Epidermal melanocyte (primary cell): ENCODE results near the gene DLGAP4.
"Not testable (repeated sequence)": the region's sequence is repeated elsewhere in the genome, so short reads cannot be mapped to it uniquely, and the experiment has no call there.

ENCODE experiments used
- DNase-seq: peaks from one replicate; pipeline ENCODE4 v3.0.0; 2011; ENCODE audit warnings: low spot score; ENCODE audit not compliant: insufficient read length

The DLGAP4 gene

DNA sequence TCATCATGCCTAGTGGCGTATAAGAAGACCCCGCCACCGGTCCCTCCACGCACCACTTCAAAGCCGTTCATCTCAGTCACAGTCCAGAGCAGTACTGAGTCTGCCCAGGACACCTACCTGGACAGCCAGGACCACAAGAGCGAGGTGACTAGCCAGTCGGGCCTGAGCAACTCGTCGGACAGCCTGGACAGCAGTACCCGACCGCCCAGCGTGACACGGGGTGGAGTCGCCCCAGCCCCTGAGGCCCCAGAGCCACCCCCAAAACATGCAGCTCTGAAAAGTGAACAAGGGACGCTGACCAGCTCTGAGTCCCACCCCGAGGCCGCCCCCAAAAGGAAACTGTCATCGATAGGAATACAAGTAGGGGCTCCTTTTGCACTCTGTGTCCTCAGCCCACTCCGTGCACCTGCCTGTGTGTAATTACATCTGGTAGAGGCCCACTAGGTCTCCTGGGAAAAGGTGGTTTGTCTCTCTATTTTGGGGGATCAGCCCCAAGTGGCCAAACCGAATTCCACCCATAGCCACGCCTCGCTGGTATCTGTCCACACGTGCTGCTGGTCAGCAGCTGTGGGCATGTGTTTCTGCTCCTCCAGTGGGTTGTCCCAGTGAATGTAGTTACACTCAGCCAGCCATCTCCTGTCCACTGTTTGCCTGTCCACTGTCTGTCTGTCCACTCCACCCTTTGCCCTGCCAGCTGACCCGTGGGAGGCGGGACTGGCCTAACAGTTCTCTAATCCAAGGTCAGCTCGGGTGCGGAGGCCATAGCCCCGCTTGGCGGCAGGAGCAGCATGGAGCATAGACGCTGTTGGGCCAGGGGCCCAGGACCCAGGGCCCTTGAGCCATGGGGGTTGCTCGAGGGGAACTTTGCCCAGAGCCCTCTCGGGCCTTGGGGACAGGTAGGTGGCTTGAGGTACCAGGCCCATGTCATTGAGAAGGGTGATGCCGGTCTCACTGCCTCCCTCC, 190.8 kb downstream of the DLGAP4 start:
- DNase-seq = no peak

DNA sequence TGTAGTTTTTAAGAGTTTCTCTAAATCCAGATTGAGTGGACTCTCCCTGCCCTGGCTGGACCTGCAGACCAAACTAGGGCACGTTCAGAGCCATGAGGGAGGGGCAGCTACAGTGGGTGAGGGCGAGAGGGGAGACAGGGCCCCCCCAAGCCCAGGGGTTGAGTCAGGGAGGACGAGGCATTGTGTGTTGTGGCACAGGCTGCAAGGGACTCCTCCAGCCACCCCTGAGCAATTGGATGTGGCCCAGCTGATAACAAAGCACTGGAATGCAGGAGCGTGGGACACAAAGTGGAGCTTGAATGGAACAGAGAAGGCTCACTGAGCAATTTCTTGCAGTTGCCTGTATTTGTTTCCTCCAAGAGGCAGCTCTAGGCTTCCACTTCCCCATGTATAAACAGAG, 191.7 kb downstream of the DLGAP4 start:
- no peak for DNase-seq

- no peak for DNase-seq
Observed at GRCh38 chr20:36498386-36499179, 192.4 kb downstream of the DLGAP4 start.

DNA sequence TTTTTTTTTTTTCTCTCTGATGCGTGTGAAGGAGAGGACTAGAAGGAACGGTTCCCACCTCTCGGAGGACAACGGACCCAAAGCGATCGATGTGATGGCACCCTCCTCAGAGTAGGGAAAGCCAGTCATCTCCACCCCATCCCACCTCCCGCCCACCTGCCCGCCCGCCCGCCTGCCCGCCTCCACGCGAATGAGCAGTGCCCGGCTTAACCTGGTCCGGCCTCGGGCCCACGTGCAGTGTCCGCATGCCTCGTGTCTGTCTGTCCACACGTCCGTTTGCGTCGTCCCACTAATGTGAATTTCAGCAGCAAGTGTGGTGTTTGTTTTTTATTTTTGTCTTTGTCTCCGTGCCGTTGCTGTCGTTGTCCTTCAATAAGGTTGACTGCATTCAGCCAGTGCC, 193.1 kb downstream of the DLGAP4 start:
- no peak for DNase-seq

GRCh38 chr20:36499723-36500501, 193.8 kb downstream of the DLGAP4 start:
- no peak for DNase-seq

DNA sequence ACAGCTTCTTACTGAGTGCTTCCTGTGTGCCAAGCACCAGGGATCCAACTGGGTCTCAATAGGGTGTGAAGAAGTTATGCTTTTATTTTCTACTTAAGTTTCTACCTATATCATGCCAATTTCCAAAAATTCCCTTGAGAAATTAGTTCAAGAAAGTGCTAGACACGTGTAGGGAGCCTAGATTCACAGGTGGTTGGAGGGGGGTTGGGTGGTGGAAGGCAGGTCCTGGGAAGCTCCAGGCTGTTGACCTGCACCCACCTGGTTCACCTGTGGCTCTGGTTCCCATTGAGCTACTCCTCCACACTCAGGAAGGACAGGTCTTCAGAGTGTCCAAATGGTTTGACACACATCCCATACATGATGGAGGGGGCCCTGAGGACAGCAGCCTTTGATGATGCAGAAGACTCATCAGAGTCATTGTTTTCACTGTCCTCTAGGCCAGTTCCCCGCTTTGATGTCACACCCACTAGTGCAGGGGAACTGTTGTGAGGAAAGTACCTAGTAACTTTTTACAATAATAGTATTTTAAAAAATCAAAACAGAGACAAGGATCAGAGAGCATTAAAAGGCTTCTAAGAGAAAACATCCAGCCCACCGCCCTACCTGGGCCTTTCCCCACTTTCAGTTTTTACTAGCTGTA, 195.3 kb downstream of the DLGAP4 start:
- no peak for DNase-seq

GRCh38 chr20:36504295-36504694, 198.2 kb downstream of the DLGAP4 start:
- DNase-seq = no peak

- DNase-seq = no peak
Observed at GRCh38 chr20:36506253-36506652, 200.1 kb downstream of the DLGAP4 start.

- DNase-seq = no peak
Observed at GRCh38 chr20:36507746-36508145, 201.6 kb downstream of the DLGAP4 start.

GRCh38 chr20:36519012-36519719, 213.0 kb downstream of the DLGAP4 start:
- no peak for DNase-seq

- DNase-seq = no peak
Observed at GRCh38 chr20:36519944-36520343, 213.8 kb downstream of the DLGAP4 start.

DNA sequence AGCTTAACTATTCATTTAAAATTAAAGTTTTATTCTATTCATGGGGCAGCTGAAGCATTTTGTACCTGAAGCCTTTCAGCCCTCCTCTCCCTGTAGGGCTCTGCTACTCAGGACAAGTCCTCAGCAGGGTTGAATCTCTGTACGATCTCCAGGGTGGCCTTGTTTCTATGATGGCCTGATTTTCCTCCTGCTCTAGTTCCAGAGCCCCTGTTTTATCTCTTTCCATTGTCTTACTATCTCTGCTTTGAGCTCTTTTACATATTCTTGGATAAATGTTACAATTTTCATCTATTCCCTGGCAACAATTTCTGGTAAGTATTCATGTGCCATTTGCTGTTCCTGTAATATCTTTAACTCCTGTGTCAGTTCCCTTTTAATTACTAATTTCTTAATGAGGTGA, 215.4 kb downstream of the DLGAP4 start:
- DNase-seq = no peak

- not testable (repeated sequence) for DNase-seq
Observed at GRCh38 chr20:36522412-36522811, 216.3 kb downstream of the DLGAP4 start.

GRCh38 chr20:36523341-36523740, 217.2 kb downstream of the DLGAP4 start:
- DNase-seq = no peak

- DNase-seq = no peak
Observed at GRCh38 chr20:36525620-36526365, 219.7 kb downstream of the DLGAP4 start.

GRCh38 chr20:36526521-36527011, 220.4 kb downstream of the DLGAP4 start:
- no peak for DNase-seq

DNA sequence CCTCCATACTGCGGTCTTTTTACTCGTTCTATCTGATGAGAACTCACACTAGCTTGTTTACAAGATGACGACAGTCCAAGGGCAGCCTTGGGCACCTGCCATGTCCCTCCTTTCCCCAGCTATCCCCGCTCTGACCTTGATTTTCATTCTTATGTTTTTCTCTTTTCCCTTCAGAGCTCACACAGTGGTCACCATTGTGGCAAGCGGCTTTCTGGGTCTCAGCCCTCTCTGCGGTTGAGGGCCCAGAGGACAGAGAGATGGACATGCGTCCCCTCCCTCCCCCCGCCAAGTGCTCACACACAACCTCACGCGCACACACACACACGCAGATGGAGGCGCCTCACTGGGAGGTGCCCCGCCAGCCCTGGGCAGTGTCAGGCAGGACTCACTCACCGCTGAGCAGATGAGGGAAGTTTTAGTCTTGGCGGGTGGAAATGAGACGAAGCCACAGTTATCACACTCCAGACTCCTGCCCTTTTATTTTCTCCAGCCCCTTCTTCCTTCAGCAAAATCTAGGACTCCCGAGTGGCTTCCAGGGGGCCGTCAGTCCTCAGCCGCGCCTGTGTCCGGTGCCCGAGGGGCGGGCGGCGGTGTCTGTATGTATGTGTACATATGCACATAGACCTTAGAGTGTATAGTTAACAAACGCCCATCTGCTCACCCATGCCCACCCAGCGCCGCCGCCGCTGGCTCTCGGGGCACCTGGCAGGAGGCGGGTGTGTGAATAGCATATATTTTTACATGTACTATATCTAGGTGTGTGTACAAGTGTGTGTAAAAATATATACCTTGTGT, 221.4 kb downstream of the DLGAP4 start:
- no peak for DNase-seq

DNA sequence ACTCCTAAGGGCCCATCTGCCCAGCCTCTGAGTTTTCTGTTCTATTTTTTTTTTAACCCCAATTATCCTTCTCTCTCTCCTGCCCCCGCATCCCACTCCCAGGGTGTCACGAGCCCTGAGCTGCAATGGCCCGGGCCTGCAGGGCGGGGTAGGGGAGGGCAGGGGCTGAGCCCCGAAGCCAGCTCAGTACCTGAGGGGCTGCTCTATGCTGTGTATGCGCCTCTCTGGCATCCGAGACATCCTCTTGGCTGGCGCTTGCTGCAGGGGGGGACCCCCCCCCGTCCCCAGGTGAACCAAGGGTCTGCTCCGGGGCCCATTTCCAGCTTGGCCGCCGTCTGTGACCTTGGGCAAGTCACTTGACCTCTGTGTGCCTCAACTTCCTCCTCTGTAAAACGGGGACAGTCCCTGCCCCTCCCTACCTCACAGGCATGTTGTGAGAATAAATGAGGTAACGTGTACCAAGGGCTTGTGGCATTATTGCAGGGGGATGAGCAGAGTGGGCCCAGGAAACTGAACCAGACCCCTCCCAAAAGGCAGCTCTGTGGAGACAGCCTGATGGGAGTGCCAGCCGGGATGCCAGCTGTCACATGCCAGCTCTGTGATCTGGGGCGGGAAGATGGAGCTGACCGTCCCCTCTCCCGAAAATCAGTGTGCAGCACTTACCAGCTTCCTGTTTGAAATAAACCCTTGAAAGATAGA, 222.2 kb downstream of the DLGAP4 start:
- DNase-seq = no peak
